Activated T-cell treated with anti-CD3 and anti-CD28 coated beads, Interleukin-2, amount 50 U/mL, for 72 hours (primary cell): Measurements from ENCODE around the gene NFYC. TPM values are rescaled to one million over a fixed set of nuclear protein-coding genes. Genes with fewer than 3 reads are reported as not detected.
"Not testable (repeated sequence)": the region's sequence is repeated elsewhere in the genome, so short reads cannot be mapped to it uniquely, and the experiment has no call there.

ENCODE experiments used
- ATAC-seq, 2 donors: fragments of 150-1000 bp; cut with Tn5 transposase; replicated peaks in 1 of 2; 2 replicates each; pipeline ENCODE4 v1.10.0; 2021; ENCODE audit warnings: moderate library complexity in 2 of 2, mild to moderate bottlenecking in 1 of 2
- DNase-seq, 2 donors: peaks; one replicate each; pipeline ENCODE4 v3.0.0; 2021 to 2022; ENCODE audit warnings: mixed read lengths in 1 of 2
- H3K27ac Mint-ChIP-seq: one replicate; pipeline ENCODE4 v1.8.0; 2022; ENCODE audit warnings: mild to moderate bottlenecking, moderate library complexity, mixed read lengths
- H3K27me3 Mint-ChIP-seq: one replicate; pipeline ENCODE4 v1.8.0; 2022; ENCODE audit warnings: low read depth, mixed read lengths
- H3K36me3 Mint-ChIP-seq, 2 donors: one replicate each; pipeline ENCODE4 v1.8.0; 2022; ENCODE audit warnings: mixed read lengths in 2 of 2, mild to moderate bottlenecking in 1 of 2; ENCODE audit not compliant: insufficient read depth in 2 of 2
- H3K4me1 Mint-ChIP-seq: one replicate; pipeline ENCODE4 v1.8.0; 2022; ENCODE audit warnings: low read depth, mixed read lengths
- H3K4me3 Mint-ChIP-seq, 2 donors: one replicate each; pipeline ENCODE4 v1.8.0; 2022; ENCODE audit warnings: mild to moderate bottlenecking in 2 of 2, mixed read lengths in 2 of 2, moderate library complexity in 2 of 2
- H3K9me3 Mint-ChIP-seq, 2 donors: one replicate each; pipeline ENCODE4 v1.8.0; 2022; ENCODE audit warnings: mixed read lengths in 2 of 2
- total RNA-seq, 2 donors: library from RNA; stranded (reverse); gene quantifications; one replicate each; pipeline ENCODE4 v1.2.3, GENCODE V29; 2022

The NFYC gene
- total RNA-seq, 2 donors from 2014 or later: 64.0 to 74.3 TPM

GRCh38 chr1:40715491-40716059, 24.1 kb downstream of the NFYC start:
- DNase-seq (no peak), ATAC-seq (no peak)
- no peak overlapping the region for H3K27ac Mint-ChIP-seq
- H3K36me3 Mint-ChIP-seq: peaks cover 0 to 5% of the 10 kb centered on the region in 2 donors
- H3K4me3 Mint-ChIP-seq: no peak overlapping the region
- no peaks in the 10 kb centered on the region for H3K27me3 Mint-ChIP-seq
- peaks cover 46% of the 10 kb centered on the region for H3K4me1 Mint-ChIP-seq
- H3K9me3 Mint-ChIP-seq: no peaks in the 10 kb centered on the region

DNA sequence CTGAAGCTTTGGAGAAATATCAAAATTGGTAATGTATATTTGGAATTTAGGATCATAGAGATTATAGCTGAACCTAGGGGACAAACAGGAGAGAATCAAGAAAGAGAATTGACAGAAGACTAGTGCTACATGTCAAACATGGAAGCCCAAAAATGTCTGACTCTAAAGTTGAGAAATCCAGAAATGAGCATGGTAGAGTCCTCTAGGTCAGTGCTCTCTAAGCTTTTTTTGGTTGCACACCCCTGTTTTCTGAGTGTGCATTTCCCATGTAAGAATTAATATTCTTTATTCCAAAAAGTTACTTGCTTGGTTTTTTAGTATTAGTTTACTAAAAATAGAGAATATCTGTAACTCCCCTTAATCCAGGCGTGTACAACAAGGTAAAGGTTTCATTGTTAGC, 25.6 kb downstream of the NFYC start:
- ATAC-seq (no peak), DNase-seq (no peak)
- Mint-ChIP-seq H3K4me1 (peaks cover 32% of the 10 kb centered on the region), H3K4me3 (no peak overlapping the region), H3K27me3 (no peaks in the 10 kb centered on the region), H3K27ac (no peak overlapping the region), H3K9me3 (no peaks in the 10 kb centered on the region), H3K36me3 (peaks cover 0 to 5% of the 10 kb centered on the region in 2 donors)

DNA sequence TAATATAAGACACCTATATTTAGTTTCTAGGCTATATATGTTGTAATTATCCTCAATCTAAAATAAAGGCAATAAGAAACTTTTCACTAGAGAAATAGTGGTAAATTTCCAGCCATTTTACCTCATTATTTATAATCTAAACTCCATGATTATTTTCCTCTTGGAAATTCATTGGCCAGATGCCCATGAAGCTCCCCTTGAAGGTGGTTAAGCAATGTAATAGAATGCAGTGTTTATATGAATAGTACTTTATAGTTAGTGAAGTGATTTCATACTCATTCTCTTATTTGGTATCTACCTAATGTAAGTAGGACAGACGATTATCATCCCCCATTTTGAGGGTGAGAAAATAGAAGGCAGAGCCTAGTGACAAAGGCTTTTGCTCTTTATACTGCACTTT, 26.5 kb downstream of the NFYC start:
- Mint-ChIP-seq H3K36me3 (peaks cover 0 to 4% of the 10 kb centered on the region in 2 donors), H3K27ac (no peak overlapping the region), H3K9me3 (no peaks in the 10 kb centered on the region), H3K4me1 (peaks cover 34% of the 10 kb centered on the region), H3K4me3 (no peak overlapping the region), H3K27me3 (no peaks in the 10 kb centered on the region)
- ATAC-seq: no peak
- no peak for DNase-seq

GRCh38 chr1:40720493-40720892, 29.0 kb downstream of the NFYC start:
- Mint-ChIP-seq H3K4me1 (peaks cover 49% of the 10 kb centered on the region), H3K27ac (no peak overlapping the region), H3K9me3 (no peaks in the 10 kb centered on the region), H3K4me3 (no peak overlapping the region), H3K36me3 (no peaks in the 10 kb centered on the region), H3K27me3 (no peaks in the 10 kb centered on the region)
- DNase-seq (no peak), ATAC-seq (no peak)

GRCh38 chr1:40722622-40723021, 31.1 kb downstream of the NFYC start:
- DNase-seq (no peak), ATAC-seq (no peak)
- Mint-ChIP-seq H3K36me3 (peaks cover 0 to 2% of the 10 kb centered on the region in 2 donors), H3K9me3 (no peaks in the 10 kb centered on the region), H3K27me3 (no peaks in the 10 kb centered on the region), H3K27ac (no peak overlapping the region), H3K4me3 (no peak overlapping the region), H3K4me1 (peaks cover 43% of the 10 kb centered on the region)

DNA sequence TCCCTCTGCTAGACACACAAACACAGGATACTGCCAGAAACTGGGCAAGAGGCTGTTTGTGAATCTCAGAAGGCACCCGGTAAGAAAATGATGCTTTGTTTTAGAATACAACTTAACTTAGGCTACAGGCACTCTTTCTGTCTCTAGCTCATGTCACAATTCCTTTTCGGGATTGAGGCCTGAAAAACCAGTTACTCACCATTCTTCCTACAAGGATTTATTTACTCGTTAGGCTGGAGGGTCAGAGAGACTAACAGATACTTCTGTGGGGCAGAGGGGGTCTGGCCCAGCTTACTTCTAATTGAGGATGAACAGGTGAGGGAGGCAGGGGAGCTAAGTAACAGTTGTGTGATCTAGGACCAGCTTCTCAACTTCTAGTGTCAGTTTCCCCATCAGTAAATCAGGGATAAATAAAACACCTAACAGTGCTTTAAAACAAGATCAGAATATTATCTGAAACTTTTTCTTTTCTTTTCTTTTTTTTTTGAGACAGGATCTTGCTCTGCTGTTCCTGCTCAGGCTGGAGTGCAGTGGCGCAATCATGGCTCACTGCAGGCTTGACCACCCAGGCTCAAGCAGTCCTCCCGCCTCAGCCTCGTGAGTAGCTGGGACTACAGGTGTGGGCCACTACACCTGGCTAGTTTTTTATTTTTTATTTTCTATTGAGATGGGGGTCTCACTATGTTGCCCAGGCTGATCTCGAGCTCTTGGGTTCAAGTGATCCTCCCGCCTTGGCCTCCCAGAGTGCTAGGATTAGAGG, 31.9 kb downstream of the NFYC start:
- Mint-ChIP-seq H3K4me3 (no peak overlapping the region), H3K36me3 (peaks cover 0 to 2% of the 10 kb centered on the region in 2 donors), H3K27me3 (no peaks in the 10 kb centered on the region), H3K27ac (no peak overlapping the region), H3K4me1 (peaks cover 41% of the 10 kb centered on the region), H3K9me3 (no peaks in the 10 kb centered on the region)
- DNase-seq (no peak), ATAC-seq (no peak)

GRCh38 chr1:40727662-40728061, 36.2 kb downstream of the NFYC start:
- DNase-seq, H3K27me3 Mint-ChIP-seq, ATAC-seq, H3K4me3 Mint-ChIP-seq, H3K9me3 Mint-ChIP-seq, H3K27ac Mint-ChIP-seq, H3K36me3 Mint-ChIP-seq: not testable (repeated sequence)
- peaks cover 55% of the 10 kb centered on the region for H3K4me1 Mint-ChIP-seq

DNA sequence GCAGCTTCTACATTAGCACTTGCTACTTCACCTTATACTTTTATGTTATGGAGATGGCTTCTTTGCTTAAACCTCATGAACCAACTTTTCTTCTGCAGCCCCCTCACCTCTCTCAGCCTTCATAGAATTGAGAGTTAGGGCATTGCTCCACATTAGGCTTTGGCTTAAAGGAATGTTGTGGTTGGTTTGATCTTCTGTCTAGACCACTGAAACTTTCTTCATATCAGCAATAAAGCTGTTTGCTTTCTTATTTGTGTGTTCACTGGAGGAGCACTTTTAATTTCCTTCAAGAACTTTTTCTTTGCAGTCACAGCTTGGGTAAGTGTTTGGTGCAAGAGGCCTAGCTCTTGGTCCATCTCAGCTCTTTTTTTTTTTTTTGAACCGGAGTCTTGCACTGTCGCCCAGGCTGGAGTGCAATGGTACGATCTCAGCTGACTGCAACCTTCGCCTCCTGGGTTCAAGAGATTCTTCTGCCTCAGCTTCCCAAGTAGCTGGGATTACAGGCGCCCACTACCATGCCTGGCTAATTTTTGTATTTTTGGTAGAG, 37.9 kb downstream of the NFYC start:
- not testable (repeated sequence) for H3K27ac Mint-ChIP-seq, DNase-seq, H3K36me3 Mint-ChIP-seq, ATAC-seq, H3K9me3 Mint-ChIP-seq, H3K27me3 Mint-ChIP-seq
- Mint-ChIP-seq H3K4me3 (peak overlapping the region in 1 of 2 donors; percentile 65), H3K4me1 (peaks cover 48% of the 10 kb centered on the region)

GRCh38 chr1:40732756-40733301, 41.3 kb downstream of the NFYC start:
- peaks cover 3 to 6% of the 10 kb centered on the region in 2 donors for H3K36me3 Mint-ChIP-seq
- H3K4me1 Mint-ChIP-seq: peaks cover 47% of the 10 kb centered on the region
- H3K4me3 Mint-ChIP-seq: no peak overlapping the region
- H3K27ac Mint-ChIP-seq: no peak overlapping the region
- no peaks in the 10 kb centered on the region for H3K27me3 Mint-ChIP-seq
- ATAC-seq (no peak), DNase-seq (no peak)
- H3K9me3 Mint-ChIP-seq: no peaks in the 10 kb centered on the region

DNA sequence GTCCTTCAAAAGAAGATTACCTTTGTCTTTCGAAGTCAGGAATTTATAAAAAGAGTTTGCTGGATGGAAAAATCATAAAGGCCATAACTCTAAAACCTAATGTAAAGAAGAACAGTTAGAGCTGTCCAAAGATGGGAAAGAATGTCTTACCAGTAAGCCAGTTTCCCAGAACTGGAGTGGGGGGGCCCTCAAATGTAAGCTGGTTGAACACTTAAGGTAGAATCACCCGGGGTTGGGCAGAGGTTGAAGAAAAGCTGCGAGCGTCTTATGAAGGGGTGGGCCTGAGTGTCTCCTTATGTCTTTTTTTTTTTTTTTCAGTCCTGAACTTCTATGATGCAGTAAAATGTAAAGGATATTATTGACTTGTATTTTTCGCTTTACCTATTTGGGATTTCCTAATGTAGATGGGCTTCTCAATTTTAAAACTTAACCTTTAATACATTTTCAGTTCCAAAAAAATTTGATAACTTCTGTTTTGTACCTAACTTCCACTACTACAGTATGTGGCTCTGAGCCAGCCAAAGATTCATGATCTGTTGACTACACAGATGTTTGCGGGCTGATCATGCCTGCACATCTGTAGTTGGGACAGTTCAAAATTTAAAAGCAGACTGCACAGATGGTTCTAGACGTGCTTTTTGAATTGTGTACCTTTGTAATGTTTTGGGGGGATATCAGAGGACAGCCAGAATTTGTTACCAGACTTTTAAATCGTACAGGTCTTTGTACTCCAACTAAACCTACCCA, 43.6 kb downstream of the NFYC start:
- no peak overlapping the region for H3K27ac Mint-ChIP-seq
- H3K4me1 Mint-ChIP-seq: peaks cover 45% of the 10 kb centered on the region
- DNase-seq (no peak), ATAC-seq (no peak)
- H3K36me3 Mint-ChIP-seq: peaks cover 6 to 18% of the 10 kb centered on the region in 2 donors
- H3K4me3 Mint-ChIP-seq: no peak overlapping the region
- no peaks in the 10 kb centered on the region for H3K9me3 Mint-ChIP-seq
- no peaks in the 10 kb centered on the region for H3K27me3 Mint-ChIP-seq

GRCh38 chr1:40736085-40736531, 44.6 kb downstream of the NFYC start:
- Mint-ChIP-seq H3K4me3 (no peak overlapping the region), H3K27me3 (no peaks in the 10 kb centered on the region), H3K4me1 (peaks cover 50% of the 10 kb centered on the region), H3K36me3 (peaks cover 3 to 16% of the 10 kb centered on the region in 2 donors), H3K9me3 (no peaks in the 10 kb centered on the region), H3K27ac (no peak overlapping the region)
- ATAC-seq: no peak
- DNase-seq: no peak

DNA sequence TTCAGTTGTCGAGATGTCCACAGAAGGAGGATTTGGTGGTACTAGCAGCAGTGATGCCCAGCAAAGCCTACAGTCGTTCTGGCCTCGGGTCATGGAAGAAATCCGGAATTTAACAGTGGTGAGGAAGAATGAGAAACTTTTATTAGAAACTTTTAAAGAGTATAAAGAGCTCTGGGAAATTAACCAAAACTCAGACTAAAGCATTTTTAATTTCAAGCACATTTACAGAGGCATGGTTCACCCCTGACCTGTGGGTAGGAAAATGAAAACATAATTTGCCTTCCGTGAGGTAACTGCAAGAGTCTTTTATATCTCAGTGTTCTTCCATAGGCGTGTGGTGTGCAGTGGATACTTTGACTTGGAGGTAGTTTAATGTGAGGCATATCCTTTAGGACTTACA, 47.3 kb downstream of the NFYC start:
- peaks cover 61% of the 10 kb centered on the region for H3K4me1 Mint-ChIP-seq
- no peak overlapping the region for H3K4me3 Mint-ChIP-seq
- no peaks in the 10 kb centered on the region for H3K27me3 Mint-ChIP-seq
- no peak for DNase-seq
- H3K9me3 Mint-ChIP-seq: no peaks in the 10 kb centered on the region
- peak overlapping the region; percentile 84 for H3K27ac Mint-ChIP-seq
- ATAC-seq: no peak
- peaks cover 6 to 30% of the 10 kb centered on the region in 2 donors for H3K36me3 Mint-ChIP-seq
